ENCODE data around the gene P2RX6.

P2RX6 gene

DNA sequence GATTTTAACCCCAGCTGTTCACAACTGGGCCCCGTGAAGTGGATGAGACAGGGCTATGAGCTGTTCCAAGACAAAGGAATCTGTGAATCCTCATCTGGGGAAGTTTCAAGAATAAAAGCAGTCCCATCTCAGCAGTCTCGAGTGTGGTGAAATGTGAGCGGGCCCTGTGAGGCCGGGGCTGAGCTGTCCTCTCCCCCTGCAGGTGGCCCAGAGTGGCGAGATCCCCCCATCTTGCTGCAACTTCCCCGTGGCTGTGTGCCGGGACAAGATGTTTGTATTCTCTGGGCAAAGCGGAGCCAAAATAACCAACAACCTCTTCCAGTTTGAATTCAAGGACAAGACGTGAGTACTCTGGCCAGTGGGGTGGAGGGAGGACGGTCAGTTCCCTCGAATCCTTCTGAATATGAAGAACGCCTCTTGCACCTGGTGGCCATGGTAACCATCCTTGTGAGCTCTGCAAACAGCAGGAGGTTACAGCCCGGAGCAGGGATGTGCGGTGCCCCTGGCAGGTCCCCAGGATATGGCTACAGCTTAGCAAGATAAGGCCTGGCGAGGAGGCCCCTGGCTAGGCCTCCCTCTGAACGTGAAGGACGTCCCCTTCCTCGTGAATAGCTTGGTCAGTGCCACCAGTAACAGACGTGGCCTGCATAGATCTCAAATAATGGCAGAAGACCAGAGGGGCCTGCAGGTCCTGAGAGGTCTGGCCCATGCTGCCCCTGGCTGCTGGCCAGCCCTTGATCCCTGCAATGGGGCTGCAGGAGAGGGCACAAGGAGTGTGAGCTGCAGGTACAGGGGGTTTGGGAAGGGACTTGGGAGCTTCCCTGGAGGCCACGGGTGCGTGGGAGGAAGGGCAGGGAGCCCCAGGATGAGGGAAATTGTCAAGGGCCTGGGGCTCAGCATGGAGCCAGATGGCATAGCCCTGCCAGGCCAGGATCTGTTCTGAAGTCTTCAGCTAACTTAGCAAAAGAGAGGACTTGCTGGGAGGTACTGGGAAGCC, 24.5 kb upstream of the P2RX6 start:
- TF ChIP-seq, protein P1, sequence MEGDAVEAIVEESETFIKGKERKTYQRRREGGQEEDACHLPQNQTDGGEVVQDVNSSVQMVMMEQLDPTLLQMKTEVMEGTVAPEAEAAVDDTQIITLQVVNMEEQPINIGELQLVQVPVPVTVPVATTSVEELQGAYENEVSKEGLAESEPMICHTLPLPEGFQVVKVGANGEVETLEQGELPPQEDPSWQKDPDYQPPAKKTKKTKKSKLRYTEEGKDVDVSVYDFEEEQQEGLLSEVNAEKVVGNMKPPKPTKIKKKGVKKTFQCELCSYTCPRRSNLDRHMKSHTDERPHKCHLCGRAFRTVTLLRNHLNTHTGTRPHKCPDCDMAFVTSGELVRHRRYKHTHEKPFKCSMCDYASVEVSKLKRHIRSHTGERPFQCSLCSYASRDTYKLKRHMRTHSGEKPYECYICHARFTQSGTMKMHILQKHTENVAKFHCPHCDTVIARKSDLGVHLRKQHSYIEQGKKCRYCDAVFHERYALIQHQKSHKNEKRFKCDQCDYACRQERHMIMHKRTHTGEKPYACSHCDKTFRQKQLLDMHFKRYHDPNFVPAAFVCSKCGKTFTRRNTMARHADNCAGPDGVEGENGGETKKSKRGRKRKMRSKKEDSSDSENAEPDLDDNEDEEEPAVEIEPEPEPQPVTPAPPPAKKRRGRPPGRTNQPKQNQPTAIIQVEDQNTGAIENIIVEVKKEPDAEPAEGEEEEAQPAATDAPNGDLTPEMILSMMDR (IDR thresholded peaks at IDR 0.05) = no peak

DNA sequence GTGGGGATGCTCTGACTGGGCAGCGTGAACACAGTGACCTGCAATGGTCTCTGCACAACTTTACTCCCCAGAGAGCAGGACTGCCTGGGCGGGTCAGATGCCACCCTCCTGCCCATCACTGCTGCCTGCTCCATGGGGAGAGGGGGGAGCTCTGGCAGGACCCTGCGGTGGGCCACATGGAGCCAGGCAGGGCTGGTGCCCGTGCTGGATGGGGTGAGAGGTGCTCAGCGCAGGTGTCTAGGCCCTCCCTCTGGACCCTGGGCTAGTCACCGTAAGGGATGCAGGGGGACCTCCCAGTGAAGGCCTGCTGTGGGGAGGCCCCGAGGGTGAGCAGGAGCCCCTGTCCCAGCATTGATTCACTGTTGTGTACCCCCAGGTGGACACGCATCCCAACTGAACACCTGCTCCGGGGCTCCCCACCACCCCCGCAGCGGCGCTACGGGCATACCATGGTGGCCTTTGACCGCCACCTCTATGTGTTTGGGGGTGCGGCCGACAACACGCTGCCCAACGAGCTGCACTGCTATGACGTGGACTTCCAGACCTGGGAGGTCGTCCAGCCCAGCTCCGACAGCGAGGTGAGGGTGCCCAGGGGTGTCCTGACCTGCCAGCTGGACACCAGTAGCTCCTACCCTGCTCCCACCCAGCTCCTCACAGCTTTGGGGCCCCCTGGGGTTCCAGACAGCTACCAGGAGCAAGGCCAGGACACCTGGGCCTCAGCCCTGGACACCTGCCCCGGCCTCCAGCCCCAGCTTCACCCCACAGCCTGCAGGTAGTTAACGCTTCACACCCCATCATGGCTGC, 23.5 kb upstream of the P2RX6 start:
- TF ChIP-seq, protein P1 (IDR thresholded peaks at IDR 0.05) = no peak

DNA sequence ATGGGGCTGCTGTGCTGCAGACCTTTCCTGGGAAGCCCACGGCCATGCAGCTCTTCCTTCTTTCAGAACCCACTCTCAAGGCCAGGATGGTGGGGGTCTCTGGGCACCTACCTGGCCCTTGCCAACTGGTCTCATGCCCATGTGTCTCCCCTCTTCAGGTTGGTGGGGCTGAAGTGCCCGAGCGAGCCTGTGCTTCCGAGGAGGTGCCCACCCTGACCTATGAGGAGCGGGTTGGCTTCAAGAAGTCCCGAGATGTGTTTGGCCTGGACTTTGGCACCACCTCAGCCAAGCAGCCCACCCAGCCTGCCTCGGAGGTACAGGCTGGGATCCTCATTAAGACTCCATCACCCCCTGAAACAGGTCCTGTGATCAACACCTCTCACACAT, 22.9 kb upstream of the P2RX6 start:
- TF ChIP-seq, protein P1 (IDR thresholded peaks at IDR 0.05) = no peak

DNA sequence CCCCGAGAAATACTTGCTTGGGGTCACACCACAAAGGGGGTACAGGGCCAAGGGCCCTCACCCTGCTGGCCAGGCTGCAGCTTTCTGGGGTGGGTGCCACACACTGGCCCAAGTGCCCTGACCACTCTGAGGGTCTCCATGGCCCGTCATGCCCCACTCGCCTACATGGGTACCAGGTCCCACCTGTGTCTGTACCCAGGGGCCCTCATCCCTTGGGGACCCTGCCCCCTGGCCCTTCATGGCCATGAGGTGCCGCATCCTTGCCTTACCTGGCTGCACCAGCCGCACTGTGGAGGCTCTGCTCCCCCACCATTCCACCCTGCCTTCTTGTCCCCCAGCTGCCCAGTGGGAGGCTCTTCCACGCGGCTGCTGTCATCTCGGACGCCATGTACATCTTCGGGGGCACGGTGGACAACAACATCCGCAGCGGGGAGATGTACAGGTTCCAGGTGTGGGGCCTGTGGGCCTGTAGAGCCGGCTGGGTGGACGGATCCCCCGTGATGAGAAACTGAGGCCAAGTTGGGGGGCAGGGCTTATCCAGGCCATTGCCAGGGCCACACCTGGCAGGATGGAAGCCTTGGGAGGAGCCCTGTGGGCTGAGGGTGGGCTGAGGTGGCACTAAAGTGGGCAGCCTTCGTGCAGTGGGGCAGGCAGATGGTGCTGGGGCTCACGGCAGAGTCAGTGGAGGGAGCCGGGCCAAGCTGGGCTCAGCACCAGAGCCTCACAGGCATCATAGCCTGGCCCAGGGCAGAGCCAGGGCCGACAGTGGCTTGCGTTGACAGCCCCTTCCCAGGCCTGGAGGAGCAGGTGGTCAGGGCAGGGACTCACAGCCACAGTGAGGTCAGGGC, 22.3 kb upstream of the P2RX6 start:
- TF ChIP-seq, protein P1 (IDR thresholded peaks at IDR 0.05) = no peak

DNA sequence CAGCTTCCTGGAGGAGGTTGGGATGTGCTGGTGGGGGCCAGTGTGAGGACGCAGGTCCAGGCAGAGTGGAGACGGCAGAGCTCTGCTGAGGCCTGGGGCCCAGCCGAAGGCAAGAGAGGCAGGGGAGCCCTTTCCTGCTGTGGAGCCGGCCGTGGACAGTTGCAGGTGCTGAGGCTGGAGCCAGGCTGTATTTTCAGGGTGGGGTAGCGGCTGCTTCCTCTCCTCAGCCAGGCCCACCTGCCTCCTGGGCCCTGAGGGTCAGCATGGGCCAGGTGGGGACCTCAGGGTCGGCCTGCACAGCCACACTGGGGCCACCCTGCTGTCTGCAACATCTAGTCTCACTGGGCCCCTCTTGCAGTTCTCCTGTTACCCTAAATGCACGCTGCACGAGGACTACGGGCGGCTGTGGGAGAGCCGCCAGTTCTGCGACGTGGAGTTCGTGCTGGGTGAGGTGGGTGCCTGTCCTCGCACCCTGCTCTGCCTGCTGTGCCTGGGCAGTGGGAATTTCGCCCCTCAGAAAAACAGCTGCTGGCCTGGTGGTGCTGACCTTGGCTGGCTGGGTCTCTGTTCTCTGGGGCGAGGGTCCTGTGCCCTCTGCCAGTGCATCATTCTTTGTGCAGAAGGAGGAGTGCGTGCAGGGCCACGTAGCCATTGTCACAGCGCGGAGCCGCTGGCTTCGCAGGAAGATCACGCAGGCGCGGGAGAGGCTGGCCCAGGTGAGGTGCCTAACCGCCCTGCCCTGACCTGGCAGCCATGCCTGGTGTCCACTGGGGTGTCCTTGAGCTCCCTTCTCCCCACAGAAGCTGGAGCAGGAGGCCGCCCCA, 21.4 kb upstream of the P2RX6 start:
- TF ChIP-seq, protein P1 (IDR thresholded peaks at IDR 0.05) = no peak

DNA sequence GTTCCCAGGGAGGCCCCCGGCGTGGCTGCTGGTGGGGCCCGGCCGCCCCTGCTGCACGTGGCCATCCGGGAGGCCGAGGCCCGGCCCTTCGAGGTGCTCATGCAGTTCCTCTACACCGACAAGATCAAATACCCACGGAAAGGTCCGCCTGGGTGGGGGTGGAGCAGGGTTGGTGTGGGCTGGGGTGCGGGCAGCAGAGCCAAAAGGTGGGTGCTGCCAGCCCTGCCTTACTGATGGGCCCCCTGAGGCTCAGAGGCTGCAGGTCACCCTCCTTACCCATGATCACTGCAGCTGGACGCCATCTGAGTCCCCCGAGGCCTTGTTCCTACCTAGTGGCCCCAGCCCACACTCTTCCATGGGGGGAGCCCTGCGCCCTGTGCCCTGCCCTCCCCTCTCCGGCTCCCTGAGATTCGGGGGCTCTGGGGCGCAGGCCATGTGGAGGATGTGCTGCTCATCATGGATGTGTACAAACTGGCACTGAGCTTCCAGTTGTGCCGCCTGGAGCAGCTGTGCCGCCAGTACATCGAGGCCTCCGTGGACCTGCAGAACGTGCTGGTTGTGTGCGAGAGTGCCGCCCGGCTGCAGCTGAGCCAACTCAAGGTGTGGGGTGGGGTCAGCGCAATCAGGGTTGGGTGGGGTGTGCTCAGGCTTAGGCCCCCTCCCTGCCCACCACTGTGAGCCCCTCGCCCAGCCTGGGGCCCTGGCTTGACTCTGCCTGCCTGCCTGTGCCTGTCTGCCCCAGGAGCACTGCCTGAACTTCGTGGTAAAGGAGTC, 20.6 kb upstream of the P2RX6 start:
- TF ChIP-seq, protein P1 (IDR thresholded peaks at IDR 0.05) = no peak

Measured in LNCAP (cell line).